GM21576 (cell line): ENCODE measurements around the gene KCNJ6.

Experiments used
- ATAC-seq: cut with Tn5 transposase; IDR thresholded peaks from one replicate; pipeline ENCODE4 v1.9.1; 2021; ENCODE audit warnings: mild to moderate bottlenecking, moderate library complexity; ENCODE audit not compliant: unreplicated experiment

Gene KCNJ6

GRCh38 chr21:37907076-37907475, 9.2 kb downstream of the KCNJ6 start:
- ATAC-seq: no peak

- no peak for ATAC-seq
Measured at GRCh38 chr21:37905291-37905690, 11.0 kb downstream of the KCNJ6 start.

- no peak for ATAC-seq
Measured at GRCh38 chr21:37904856-37905255, 11.4 kb downstream of the KCNJ6 start.

- ATAC-seq: no peak
Measured at GRCh38 chr21:37903396-37903795, 12.9 kb downstream of the KCNJ6 start.

GRCh38 chr21:37899146-37899545, 17.1 kb downstream of the KCNJ6 start:
- no peak for ATAC-seq

GRCh38 chr21:37896788-37897187, 19.5 kb downstream of the KCNJ6 start:
- ATAC-seq: no peak

- no peak for ATAC-seq
Measured at GRCh38 chr21:37891972-37892371, 24.3 kb downstream of the KCNJ6 start.

GRCh38 chr21:37888659-37889058, 27.6 kb downstream of the KCNJ6 start:
- ATAC-seq: no peak

- ATAC-seq: no peak
Measured at GRCh38 chr21:37886726-37887299, 29.4 kb downstream of the KCNJ6 start.

GRCh38 chr21:37886120-37886519, 30.1 kb downstream of the KCNJ6 start:
- no peak for ATAC-seq

- no peak for ATAC-seq
Measured at GRCh38 chr21:37878946-37879660, 37.2 kb downstream of the KCNJ6 start.

- ATAC-seq: no peak
Measured at GRCh38 chr21:37877888-37878684, 38.2 kb downstream of the KCNJ6 start.

GRCh38 chr21:37877171-37877570, 39.1 kb downstream of the KCNJ6 start:
- no peak for ATAC-seq

- ATAC-seq: no peak
Measured at GRCh38 chr21:37876561-37876960, 39.7 kb downstream of the KCNJ6 start.

GRCh38 chr21:37874904-37875780, 41.1 kb downstream of the KCNJ6 start:
- no peak for ATAC-seq

GRCh38 chr21:37874481-37874880, 41.8 kb downstream of the KCNJ6 start:
- no peak for ATAC-seq

- no peak for ATAC-seq
Measured at GRCh38 chr21:37873655-37874054, 42.6 kb downstream of the KCNJ6 start.

- ATAC-seq: no peak
Measured at GRCh38 chr21:37871121-37871862, 45.0 kb downstream of the KCNJ6 start.

- no peak for ATAC-seq
Measured at GRCh38 chr21:37870221-37870620, 46.0 kb downstream of the KCNJ6 start.

GRCh38 chr21:37869661-37870060, 46.6 kb downstream of the KCNJ6 start:
- no peak for ATAC-seq
